ENCODE data around the gene NT5DC1.

DNA sequence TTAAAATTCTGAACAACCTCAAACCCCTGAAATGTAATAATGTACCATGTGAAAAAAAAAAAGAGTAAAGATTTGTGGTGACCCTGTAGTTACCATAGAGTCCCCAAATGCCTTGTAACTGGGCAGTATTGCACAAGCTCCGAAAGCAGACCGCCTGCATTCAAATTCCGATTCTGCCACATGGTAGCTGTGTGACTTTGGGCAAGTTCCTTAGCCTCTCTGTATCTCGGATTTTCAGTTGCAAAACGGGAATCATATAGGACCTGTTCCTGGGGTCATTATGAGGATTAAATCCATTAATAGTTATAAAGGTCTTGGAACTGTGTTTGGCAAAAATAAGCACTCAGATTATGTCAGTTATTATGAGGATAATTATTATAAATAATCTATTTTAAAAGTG is 109.7 kb downstream of the NT5DC1 start:
- no peak for TF ChIP-seq ZBTB7A (tag by site-specific recombination; IDR thresholded peaks at IDR 0.05; ENCODE audit: low read depth)
- TF ChIP-seq ZNF792 (tag by site-specific recombination; IDR thresholded peaks at IDR 0.05) = no peak
- TF ChIP-seq ZNF768 (tag by site-specific recombination; IDR thresholded peaks at IDR 0.05) = 0 out of 2 replicates have a peak, but pooled peaks have one; percentile 12
